HL-60 (cell line): ENCODE measurements around the gene ATP4A.

Source experiments
- CTCF ChIP-seq: IDR thresholded peaks from one replicate; pipeline ENCODE4 v1.5.1; 2011; ENCODE audit warnings: low read length, control low read depth, inconsistent platforms; ENCODE audit not compliant: insufficient read depth
- GABPA ChIP-seq: IDR thresholded peaks from 2 replicates; pipeline ENCODE4 v1.6.1; 2012; ENCODE audit warnings: low read depth
- POLR2AphosphoS5 ChIP-seq: IDR thresholded peaks from 2 replicates; pipeline ENCODE4 v1.6.1; 2012; ENCODE audit warnings: low read depth
- TF ChIP-seq, protein P1 (sequence below): IDR thresholded peaks from 2 replicates; pipeline ENCODE4 v1.6.1; 2012; ENCODE audit warnings: low read depth; ENCODE audit not compliant: insufficient replicate concordance

GRCh38 chr19:35556846-35557538 is 6.5 kb downstream of the ATP4A start:
- TF ChIP-seq CTCF, result no peak
- no peak for TF ChIP-seq GABPA
- no peak for TF ChIP-seq POLR2AphosphoS5
- TF ChIP-seq, protein P1, sequence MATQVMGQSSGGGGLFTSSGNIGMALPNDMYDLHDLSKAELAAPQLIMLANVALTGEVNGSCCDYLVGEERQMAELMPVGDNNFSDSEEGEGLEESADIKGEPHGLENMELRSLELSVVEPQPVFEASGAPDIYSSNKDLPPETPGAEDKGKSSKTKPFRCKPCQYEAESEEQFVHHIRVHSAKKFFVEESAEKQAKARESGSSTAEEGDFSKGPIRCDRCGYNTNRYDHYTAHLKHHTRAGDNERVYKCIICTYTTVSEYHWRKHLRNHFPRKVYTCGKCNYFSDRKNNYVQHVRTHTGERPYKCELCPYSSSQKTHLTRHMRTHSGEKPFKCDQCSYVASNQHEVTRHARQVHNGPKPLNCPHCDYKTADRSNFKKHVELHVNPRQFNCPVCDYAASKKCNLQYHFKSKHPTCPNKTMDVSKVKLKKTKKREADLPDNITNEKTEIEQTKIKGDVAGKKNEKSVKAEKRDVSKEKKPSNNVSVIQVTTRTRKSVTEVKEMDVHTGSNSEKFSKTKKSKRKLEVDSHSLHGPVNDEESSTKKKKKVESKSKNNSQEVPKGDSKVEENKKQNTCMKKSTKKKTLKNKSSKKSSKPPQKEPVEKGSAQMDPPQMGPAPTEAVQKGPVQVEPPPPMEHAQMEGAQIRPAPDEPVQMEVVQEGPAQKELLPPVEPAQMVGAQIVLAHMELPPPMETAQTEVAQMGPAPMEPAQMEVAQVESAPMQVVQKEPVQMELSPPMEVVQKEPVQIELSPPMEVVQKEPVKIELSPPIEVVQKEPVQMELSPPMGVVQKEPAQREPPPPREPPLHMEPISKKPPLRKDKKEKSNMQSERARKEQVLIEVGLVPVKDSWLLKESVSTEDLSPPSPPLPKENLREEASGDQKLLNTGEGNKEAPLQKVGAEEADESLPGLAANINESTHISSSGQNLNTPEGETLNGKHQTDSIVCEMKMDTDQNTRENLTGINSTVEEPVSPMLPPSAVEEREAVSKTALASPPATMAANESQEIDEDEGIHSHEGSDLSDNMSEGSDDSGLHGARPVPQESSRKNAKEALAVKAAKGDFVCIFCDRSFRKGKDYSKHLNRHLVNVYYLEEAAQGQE, result no peak
